ENCODE measurements around the gene EIF3J.

DNA sequence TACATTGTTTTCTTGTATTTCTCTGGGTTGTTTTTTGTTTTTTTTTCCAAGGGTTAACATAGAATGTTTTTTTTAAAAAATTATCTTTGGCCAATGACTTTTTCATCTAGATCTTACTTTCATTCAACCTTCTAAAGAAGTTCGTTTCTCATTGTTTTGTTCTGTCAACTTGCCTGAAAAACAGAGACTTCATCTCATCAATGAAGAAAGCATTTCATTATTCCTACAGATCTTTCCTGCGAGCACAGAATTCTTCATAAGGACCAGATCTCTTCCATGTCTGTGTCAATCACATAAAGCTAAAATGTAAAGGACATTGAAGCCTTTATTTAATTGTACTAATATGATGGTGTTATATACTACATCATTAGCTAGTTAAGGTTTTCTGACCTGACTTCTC is 9.7 kb upstream of the EIF3J start:
- TF ChIP-seq GABPA (IDR thresholded peaks at IDR 0.05; ENCODE audit: low read depth): no peak
- no peak for TF ChIP-seq POLR2A (IDR thresholded peaks at IDR 0.05; ENCODE audit: low read depth, low read length)
- no peak for TF ChIP-seq ATF3 (IDR thresholded peaks at IDR 0.05; ENCODE audit: borderline replicate concordance, extremely low read depth, low read depth, low read length)
- TF ChIP-seq MTA3 (IDR thresholded peaks at IDR 0.05; ENCODE audit: borderline replicate concordance, low read length): no peak
- no peak for TF ChIP-seq EP300 (IDR thresholded peaks at IDR 0.05; ENCODE audit: borderline replicate concordance in 1 of 2, control insufficient read depth in 1 of 2, low read depth in 2 of 2, low read length in 2 of 2)
- no peak for TF ChIP-seq JUND (IDR thresholded peaks at IDR 0.05; ENCODE audit: low read depth, low read length)
- TF ChIP-seq POLR2AphosphoS5 (IDR thresholded peaks at IDR 0.05; ENCODE audit: low read length): no peak
- no peak for TF ChIP-seq CTCF (IDR thresholded peaks at IDR 0.05 in 2 of 3, conservative IDR thresholded peaks at IDR 0.05 in 1 of 3; ENCODE audit: control insufficient read depth in 2 of 3, extremely low read depth in 1 of 3, insufficient read depth in 1 of 3, low read depth in 3 of 3, low read length in 3 of 3)
- no peak for TF ChIP-seq ZNF622 (IDR thresholded peaks at IDR 0.05)
- TF ChIP-seq REST (IDR thresholded peaks at IDR 0.05; ENCODE audit: low read depth, low read length): no peak
- TF ChIP-seq ETV6 (conservative IDR thresholded peaks at IDR 0.05 in 1 of 2, IDR thresholded peaks at IDR 0.05 in 1 of 2; ENCODE audit: borderline replicate concordance in 1 of 2, low read depth in 1 of 2): no peak

Data from GM12878 (cell line).